GM21360 (cell line): ENCODE data around the gene HLA-DOA.

Experiments
- ATAC-seq: cut with Tn5 transposase; IDR thresholded peaks from one replicate; pipeline ENCODE4 v1.9.1; 2021; ENCODE audit warnings: mild to moderate bottlenecking, moderate library complexity; ENCODE audit not compliant: unreplicated experiment

Gene HLA-DOA

DNA sequence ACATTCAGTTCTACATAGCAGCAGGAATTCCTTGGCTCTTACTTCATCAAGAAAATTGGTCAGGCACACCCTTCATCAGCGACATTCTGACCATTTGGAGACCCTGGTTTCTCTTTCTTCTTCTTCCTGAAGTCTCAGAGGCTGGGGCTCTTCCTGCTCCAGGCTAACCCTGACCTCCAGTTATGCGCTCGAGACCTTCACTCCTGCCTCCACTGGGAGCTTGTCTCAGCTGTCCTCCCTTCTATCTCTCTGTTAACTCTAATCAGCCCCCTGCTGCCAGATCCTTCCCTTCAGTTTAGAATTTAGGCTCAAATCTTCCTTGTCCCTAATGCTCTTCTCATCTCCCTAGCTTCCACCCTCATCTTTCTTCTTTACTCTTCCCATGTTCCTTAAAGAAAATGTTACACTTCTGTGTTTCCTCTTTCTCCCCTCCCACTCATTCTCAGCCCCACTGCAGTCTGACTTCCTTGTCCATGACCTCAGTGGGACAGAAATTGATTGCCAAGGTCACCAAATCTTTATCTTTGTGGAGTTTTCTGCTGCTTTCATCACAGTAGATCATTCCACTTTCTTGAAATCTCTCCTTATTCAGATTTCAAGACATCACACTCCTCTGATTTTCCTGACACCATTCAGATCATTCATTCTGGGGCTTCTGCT lies 8.4 kb upstream of the HLA-DOA start:
- ATAC-seq: no peak

- no peak for ATAC-seq
Measured at GRCh38 chr6:33017018-33017417, 7.6 kb upstream of the HLA-DOA start.

- ATAC-seq: no peak
Measured at GRCh38 chr6:33015798-33016197, 6.4 kb upstream of the HLA-DOA start.

DNA sequence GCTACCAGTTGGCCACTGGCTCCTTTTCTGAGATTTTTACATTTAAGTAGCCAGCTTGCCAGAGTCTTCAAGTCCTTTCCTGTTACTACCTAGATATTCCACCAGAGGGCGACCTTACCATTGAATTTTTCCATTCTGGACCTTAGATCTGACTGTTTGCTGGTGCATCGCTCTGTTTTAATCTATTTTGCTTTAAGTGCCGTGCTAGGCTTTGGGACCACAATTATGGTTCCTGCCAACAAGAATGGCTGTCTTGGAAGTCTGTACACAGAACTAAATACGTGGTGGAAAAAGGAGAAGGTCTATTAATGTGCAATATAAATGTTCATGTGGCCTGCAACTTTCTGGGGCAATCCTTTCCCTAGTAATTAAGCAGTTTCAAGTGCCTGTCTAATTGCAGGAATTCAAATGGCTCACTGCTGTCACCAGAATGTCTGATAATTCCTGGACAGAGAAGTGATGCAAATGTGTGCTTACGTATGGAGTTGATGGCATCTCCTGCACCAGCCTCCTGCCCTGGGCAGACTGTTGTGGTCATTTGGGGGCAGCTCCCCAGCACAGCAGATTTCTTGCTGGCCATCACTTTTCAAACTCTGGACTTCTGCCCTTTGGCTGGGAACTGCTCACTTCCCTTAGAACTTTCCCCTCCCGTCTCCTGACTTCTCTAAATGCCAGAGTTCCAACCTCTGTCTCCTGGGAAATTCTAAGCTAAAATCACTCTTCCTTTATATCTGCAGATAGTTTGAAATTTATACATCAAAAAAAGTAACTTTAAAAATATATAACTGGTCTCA lies 5.6 kb upstream of the HLA-DOA start:
- no peak for ATAC-seq

GRCh38 chr6:33013608-33014007 lies 4.2 kb upstream of the HLA-DOA start:
- ATAC-seq: no peak

DNA sequence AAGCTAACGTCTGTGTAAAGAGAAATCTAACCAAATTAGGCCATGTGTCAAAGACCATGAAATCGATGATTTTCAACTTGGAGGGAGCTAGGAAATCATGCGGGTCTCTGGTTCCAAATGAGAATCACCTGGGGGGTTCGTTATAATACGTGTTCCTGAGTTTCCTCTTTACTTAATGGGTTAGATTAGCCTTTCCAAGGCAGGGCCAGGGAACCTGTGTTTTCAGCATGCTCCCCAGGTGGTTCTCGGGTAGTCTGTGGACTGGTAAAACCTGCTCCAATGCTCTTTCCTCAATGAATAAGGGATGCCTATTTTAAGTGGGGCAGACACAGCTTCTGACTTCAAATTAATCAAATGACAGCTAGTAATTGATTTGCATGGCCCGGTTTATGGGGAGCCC lies 965 bp upstream of the HLA-DOA start:
- no peak for ATAC-seq

DNA sequence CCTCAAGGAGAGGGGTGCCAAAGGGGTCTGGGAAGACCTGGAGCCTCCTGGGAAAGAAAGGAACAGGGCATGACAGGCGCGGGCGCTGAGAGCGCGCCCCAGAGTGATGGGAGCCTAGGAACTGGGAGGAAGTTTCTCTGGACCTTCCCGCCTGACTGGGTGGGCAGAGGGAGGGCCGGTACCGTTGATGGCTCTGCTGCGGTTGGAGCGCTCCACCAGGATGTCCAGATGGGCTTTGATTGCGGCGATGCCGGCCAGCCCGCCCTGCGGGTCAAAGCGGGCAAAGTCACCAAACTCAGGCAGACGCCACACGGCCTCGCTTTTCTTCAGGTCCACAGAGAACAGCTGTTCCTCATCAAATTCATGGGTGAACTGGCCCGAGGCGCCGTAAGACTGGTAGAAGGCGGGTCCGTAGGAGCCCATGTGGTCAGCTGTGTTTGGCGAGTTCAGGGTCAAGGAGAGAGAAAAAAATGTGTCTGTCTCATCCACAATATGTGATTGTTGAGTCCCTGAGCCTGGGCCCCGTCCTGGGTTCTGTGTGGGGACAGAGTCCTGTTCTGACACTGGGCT lies 1.5 kb downstream of the HLA-DOA start:
- no peak for ATAC-seq

- no peak for ATAC-seq
Measured at GRCh38 chr6:33004940-33005339, 4.5 kb downstream of the HLA-DOA start.

DNA sequence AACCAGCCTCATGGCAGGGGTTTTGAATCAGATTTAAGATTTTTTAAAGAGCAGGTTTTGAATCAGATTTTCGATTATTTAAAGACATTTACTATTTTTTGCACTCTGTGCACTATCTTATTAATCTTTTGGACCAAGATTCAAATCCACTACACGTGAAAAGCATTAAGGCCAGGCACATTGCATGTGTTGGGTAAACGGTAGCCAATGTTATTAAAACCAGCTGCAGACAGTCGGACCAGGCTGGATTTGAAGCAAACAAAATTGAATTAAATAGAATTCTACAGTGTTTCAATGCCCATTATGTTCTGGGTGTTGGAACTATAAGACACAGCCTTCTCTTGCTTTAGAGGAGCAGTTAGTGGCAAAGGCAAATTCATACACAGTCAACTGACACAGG lies 7.7 kb downstream of the HLA-DOA start:
- ATAC-seq: no peak

GRCh38 chr6:33000055-33000454 lies 9.3 kb downstream of the HLA-DOA start:
- no peak for ATAC-seq

- ATAC-seq: no peak
Measured at GRCh38 chr6:32995448-32995847, 13.9 kb downstream of the HLA-DOA start.

GRCh38 chr6:32993363-32993973 lies 15.9 kb downstream of the HLA-DOA start:
- no peak for ATAC-seq

DNA sequence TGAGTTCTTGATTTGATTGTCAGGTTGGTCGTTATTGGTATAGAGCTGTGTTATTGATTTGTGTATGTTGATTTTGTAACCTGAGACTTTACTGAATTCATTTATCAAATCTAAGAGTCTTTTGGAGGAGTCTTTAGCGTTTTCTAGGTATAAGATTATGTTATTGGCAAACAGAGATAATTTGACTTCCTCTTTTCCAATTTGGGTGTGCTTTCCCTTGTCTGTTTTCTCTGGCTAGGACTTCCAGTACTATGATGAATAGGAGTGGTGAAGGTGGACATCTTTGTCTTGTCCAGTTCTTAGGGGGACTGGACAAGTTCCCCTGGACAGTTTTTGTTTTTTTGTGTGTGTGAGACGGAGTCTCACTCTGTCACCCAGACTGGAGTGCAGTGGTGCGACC lies 17.4 kb downstream of the HLA-DOA start:
- ATAC-seq: no peak

- no peak for ATAC-seq
Measured at GRCh38 chr6:32989368-32989767, 20.0 kb downstream of the HLA-DOA start.

- ATAC-seq: no peak
Measured at GRCh38 chr6:32984622-32985389, 24.6 kb downstream of the HLA-DOA start.

DNA sequence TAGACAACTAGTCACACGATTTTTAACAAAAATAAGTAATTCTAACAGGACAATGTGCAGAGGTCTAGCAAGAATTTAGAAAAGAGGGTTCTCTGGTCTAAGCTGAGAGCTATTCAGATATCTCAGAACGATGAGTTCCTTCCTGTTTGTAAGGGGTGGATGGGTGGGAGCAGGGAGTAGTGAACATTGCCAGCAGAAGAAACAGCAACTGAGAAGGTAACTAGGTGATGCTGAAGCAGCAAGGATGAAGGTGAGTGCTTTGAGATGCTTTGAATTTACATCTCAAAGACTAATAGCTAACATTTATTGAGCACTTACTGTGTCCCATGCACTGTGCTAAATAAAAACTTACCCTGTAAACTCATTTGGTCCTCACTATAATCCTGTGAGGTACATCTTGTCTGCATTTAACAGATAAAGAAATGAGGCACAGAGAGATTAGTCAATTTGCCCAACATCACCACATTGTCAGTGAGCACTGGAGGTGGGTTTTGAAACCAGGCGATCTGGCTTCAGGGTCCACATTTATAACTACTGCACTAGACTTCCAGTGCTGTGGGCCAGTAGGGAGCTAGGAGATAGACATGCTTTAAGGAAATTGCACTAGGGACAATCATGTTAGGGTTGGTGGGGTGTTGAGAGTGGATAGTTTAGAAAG lies 25.3 kb downstream of the HLA-DOA start:
- ATAC-seq: no peak

- ATAC-seq: no peak
Measured at GRCh38 chr6:32983493-32983848, 25.9 kb downstream of the HLA-DOA start.

- ATAC-seq: no peak
Measured at GRCh38 chr6:32982702-32983492, 26.5 kb downstream of the HLA-DOA start.

DNA sequence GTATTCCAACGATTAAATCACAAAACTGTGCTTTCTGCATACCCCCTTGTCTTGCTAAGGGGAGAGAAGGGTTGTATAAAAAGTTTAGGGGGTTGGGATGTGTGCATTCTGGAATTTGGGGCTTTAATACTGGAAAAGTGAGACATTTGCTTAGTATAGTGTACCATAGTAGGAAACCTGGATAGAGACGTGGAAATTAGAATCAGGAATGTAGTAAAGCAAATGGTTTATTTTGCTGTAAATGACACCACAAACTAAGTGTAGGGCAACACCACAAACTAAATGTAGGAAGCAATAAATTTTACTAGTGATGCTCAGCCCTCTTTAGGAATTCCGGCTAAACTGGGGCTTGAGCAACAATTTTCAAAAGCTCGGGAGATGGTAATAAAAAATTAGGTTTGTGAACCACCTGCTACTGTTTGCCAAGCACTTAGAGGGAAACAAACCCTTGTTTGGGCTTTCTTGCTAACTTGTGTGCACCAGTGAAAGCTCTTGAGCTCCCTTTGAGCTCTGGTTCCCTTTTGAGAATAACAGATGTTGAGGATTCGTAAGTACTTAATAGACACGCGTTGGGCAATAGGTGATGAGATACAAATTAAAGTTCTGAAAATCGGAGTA lies 27.2 kb downstream of the HLA-DOA start:
- no peak for ATAC-seq
